PC-3 (cell line): ENCODE results near the gene DSTN. TPM values are rescaled to one million over a fixed set of nuclear protein-coding genes. Genes with fewer than 3 reads are reported as not detected.

Experiments
- ATAC-seq: fragments of 200-7000 bp; cut with Tn5 transposase; 2 replicates; pipeline ENCODE4 v1.9.1; 2020; ENCODE audit warnings: mild to moderate bottlenecking, moderate library complexity
- BruUV-seq: library from RNA; stranded (reverse); fragments of 400-500 nt; replicated peaks from 2 replicates; lab custom pipeline; 2021; lab: Mats Ljungman, UMichigan
- CTCF ChIA-PET: fragments of 300-600 bp; sonication (Branson Sonifier 250); formaldehyde crosslinking; loops from one replicate; lab custom pipeline; 2022; ENCODE audit warnings: antibody characterized with exemption; lab: Charles Lee
- POLR2A ChIA-PET: fragments of 300-600 bp; sonication (Branson Sonifier 250); formaldehyde crosslinking; loops from one replicate; lab custom pipeline; 2022; ENCODE audit warnings: antibody characterized with exemption; ENCODE audit not compliant: unreplicated experiment; lab: Charles Lee
- DNase-seq: peaks from one replicate; pipeline ENCODE4 v3.0.0-alpha.2; 2015
- H2AFZ ChIP-seq: fragments of 300-600 bp; sonication (generic); 2 replicates; pipeline ENCODE4 v1.6.0; 2016; ENCODE audit warnings: antibody characterized with exemption, low read length
- H3F3A ChIP-seq: fragments of 300-600 bp; sonication (generic); one replicate; pipeline ENCODE4 v1.6.0; 2017; ENCODE audit warnings: antibody characterized with exemption, low read length, control low read depth, mild to moderate bottlenecking; ENCODE audit not compliant: unreplicated experiment
- H3K27ac ChIP-seq: fragments of 300-600 bp; sonication (generic); 2 replicates; pipeline ENCODE4 v1.5.1; 2016; ENCODE audit warnings: mild to moderate bottlenecking, low read length
- H3K27me3 ChIP-seq: fragments of 300-600 bp; sonication (generic); 2 replicates; pipeline ENCODE4 v1.6.1; 2016; ENCODE audit warnings: low read length, mixed read lengths
- H3K36me3 ChIP-seq: fragments of 300-600 bp; sonication (generic); 2 replicates; pipeline ENCODE4 v1.6.1; 2016; ENCODE audit warnings: low read depth, mixed run types, low read length, mixed read lengths
- H3K4me1 ChIP-seq: fragments of 300-600 bp; sonication (generic); 2 replicates; pipeline ENCODE4 v1.5.1; 2016; ENCODE audit warnings: low read length; ENCODE audit not compliant: insufficient read depth
- H3K4me2 ChIP-seq: fragments of 300-600 bp; sonication (generic); 2 replicates; pipeline ENCODE4 v1.6.0; 2016; ENCODE audit warnings: low read length
- H3K4me3 ChIP-seq: fragments of 300-600 bp; sonication (generic); 2 replicates; pipeline ENCODE4 v1.5.1; 2016; ENCODE audit warnings: mild to moderate bottlenecking, low read length, mixed read lengths
- H3K79me2 ChIP-seq: fragments of 300-600 bp; sonication (generic); 2 replicates; pipeline ENCODE4 v1.6.1; 2017; ENCODE audit warnings: low read length, mixed read lengths
- H3K9ac ChIP-seq: fragments of 300-600 bp; sonication (generic); 2 replicates; pipeline ENCODE4 v1.6.0; 2016; ENCODE audit warnings: mild to moderate bottlenecking, low read length
- H3K9me2 ChIP-seq: fragments of 300-600 bp; sonication (generic); replicated peaks from 2 replicates; pipeline ENCODE4 v1.6.1; 2016; ENCODE audit warnings: mixed run types, low read length, mixed read lengths
- H3K9me3 ChIP-seq: fragments of 300-600 bp; sonication (generic); 2 replicates; pipeline ENCODE4 v1.6.1; 2016; ENCODE audit warnings: low read length, mixed read lengths
- H4K20me1 ChIP-seq: fragments of 300-600 bp; sonication (generic); 2 replicates; pipeline ENCODE4 v1.6.1; 2016; ENCODE audit warnings: low read length, mixed read lengths
- EZH2 ChIP-seq: fragments of 300-600 bp; sonication (generic); IDR thresholded peaks from one replicate; pipeline ENCODE4 v1.6.1; 2017; ENCODE audit warnings: antibody characterized with exemption, mild to moderate bottlenecking, low read length; ENCODE audit not compliant: unreplicated experiment
- EZH2phosphoT487 ChIP-seq: fragments of 300-600 bp; sonication (generic); IDR thresholded peaks from 2 replicates; pipeline ENCODE4 v1.6.1; 2018; ENCODE audit warnings: mild to moderate bottlenecking, antibody characterized with exemption, low read length, borderline replicate concordance
- intact Hi-C: fragments of 100-400 bp; cut with micrococcal nuclease; formaldehyde crosslinking; loops from 2 replicates; pipeline ENCODE4 v1.9.0; 2023
- total RNA-seq: library from RNA; depleted of rRNA; stranded (reverse); fragments of >200 nt; gene quantifications from 2 replicates; pipeline ENCODE4 v1.2.3, GENCODE V29; 2014
- TF ChIP-seq, protein P1 (sequence below): fragments of 300-600 bp; sonication (generic); conservative IDR thresholded peaks from 2 replicates; pipeline ENCODE4 v1.5.1; 2017; ENCODE audit warnings: antibody characterized with exemption, low read depth, mild to moderate bottlenecking, low read length

The DSTN gene
- total RNA-seq, 1 experiment from 2014 or later, result 182 TPM

DNA sequence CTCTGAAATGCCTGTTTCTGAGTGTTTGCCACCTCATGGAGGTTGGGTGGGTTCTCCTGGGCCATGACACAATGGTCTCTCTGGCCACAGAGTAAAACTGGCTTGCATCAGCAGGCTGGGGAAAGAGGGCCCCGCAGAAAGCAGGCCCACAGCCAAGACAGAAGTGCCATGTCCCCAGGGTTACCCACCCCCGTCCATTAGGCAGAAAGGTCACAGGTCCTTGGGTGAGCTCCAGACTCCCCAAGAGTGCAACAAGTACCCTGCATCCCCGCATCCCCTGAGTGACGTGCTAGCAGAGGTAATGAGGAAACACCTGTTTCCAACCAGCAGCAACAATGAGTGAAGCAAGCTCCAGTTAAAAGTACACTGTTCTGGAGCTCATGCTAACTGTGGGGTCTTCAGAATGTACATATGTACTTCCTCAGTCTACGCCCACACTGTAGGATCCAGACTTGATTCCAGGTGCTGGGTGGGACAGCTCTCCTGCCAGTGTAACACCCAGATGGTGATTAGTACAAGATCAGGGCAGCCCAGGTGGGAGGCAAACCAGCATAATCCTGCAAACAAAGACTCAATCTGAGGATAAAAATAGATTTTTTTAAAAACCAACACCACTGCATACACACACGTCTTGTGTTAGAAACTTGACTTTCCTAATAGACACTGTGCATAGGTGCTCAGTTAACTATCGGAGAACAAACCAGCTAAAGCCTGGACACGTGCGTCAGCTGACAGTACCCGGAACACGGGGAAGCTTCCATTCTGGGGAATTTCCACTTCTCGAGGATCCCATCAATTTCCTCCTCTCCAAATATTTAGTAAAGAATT, 80.6 kb downstream of the DSTN start:
- H3K79me2 ChIP-seq, result peaks cover 90% of the 10 kb centered on the region
- peaks cover 31% of the 10 kb centered on the region; the same call in 1 of the 2 replicates for H4K20me1 ChIP-seq
- no peaks in the 10 kb centered on the region for H3K9me2 ChIP-seq
- H3K4me1 ChIP-seq, result peaks cover 13% of the 10 kb centered on the region; the same call in 1 of the 2 replicates
- intact Hi-C loops, result loop anchor here (10.0 kb wide), 1 partner anchor 344 kb away; no protein-coding TSS in a partner anchor
- BruUV-seq, result no TSS peak
- peaks cover 16% of the 10 kb centered on the region for H3K36me3 ChIP-seq
- H3K9me3 ChIP-seq, result no peaks in the 10 kb centered on the region
- no peak for DNase-seq
- H2AFZ ChIP-seq, result no peak overlapping the region
- ChIA-PET CTCF (no interaction called here), POLR2A (no interaction called here)
- TF ChIP-seq, protein P1, sequence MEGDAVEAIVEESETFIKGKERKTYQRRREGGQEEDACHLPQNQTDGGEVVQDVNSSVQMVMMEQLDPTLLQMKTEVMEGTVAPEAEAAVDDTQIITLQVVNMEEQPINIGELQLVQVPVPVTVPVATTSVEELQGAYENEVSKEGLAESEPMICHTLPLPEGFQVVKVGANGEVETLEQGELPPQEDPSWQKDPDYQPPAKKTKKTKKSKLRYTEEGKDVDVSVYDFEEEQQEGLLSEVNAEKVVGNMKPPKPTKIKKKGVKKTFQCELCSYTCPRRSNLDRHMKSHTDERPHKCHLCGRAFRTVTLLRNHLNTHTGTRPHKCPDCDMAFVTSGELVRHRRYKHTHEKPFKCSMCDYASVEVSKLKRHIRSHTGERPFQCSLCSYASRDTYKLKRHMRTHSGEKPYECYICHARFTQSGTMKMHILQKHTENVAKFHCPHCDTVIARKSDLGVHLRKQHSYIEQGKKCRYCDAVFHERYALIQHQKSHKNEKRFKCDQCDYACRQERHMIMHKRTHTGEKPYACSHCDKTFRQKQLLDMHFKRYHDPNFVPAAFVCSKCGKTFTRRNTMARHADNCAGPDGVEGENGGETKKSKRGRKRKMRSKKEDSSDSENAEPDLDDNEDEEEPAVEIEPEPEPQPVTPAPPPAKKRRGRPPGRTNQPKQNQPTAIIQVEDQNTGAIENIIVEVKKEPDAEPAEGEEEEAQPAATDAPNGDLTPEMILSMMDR, result no peak
- TF ChIP-seq EZH2phosphoT487, result no peak
- TF ChIP-seq EZH2, result no peak
- ATAC-seq, result no peak
- H3F3A ChIP-seq, result peaks cover 3% of the 10 kb centered on the region
- no peak overlapping the region for H3K27ac ChIP-seq
- 0 out of 2 replicates have a peak overlapping the region, but pooled peaks have one; percentile 0 for H3K4me2 ChIP-seq
- H3K9ac ChIP-seq, result no peak overlapping the region
- no peak overlapping the region for H3K4me3 ChIP-seq
- H3K27me3 ChIP-seq, result no peaks in the 10 kb centered on the region

DNA sequence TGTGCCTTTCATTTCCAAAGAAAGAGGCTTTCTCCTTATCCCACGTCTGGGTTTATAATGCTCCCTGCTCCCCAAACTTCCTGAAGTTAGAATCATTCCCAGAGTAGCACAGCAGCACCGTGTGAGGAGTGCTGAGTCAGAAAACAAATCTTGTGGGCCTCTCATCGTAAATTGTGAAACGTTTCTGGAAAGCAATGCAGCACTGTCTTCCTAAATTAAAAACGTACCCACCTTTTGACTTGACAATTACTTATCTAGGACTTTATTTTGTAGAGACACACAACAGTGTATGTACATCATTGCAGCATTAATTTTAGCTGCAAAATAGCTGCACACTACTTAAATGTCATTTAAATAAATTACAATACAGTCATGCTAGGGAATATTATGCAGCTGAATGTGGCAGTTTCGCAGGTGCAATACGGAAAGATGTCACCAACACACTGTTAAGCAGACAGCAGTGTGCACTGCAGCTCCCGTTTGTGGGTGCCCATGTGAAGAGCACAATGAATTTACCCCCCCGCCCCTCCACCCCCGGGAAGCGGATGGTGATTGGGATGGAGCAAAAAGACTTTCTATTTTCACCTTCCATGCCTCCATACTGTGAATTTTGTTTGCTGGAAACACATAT, 81.4 kb downstream of the DSTN start:
- POLR2A ChIA-PET, result no interaction called here
- ATAC-seq (peak; percentile 37; the same call in 1 of the 2 replicates), DNase-seq (peak; percentile 49)
- Histone ChIP-seq H3K9ac (no peak overlapping the region), H3K9me2 (no peaks in the 10 kb centered on the region), H3K4me2 (0 out of 2 replicates have a peak overlapping the region, but pooled peaks have one; percentile 0), H3F3A (peaks cover 2% of the 10 kb centered on the region), H3K36me3 (peaks cover 19% of the 10 kb centered on the region), H3K27ac (no peak overlapping the region), H3K9me3 (no peaks in the 10 kb centered on the region), H3K4me1 (peaks cover 20% of the 10 kb centered on the region), H2AFZ (no peak overlapping the region), H4K20me1 (peaks cover 24% of the 10 kb centered on the region; the same call in 1 of the 2 replicates), H3K4me3 (no peak overlapping the region), H3K79me2 (peaks cover 89% of the 10 kb centered on the region), H3K27me3 (no peaks in the 10 kb centered on the region)
- TF ChIP-seq EZH2 (no peak), EZH2phosphoT487 (no peak)
- TF ChIP-seq, protein P1, result no peak
- no TSS peak for BruUV-seq
- intact Hi-C loops, result loop anchor here (10.0 kb wide), 1 partner anchor 344 kb away; no protein-coding TSS in a partner anchor
- CTCF ChIA-PET, result no interaction called here
